KOPT-K1 (cell line): ENCODE measurements around the gene ETV2.
"Not testable (repeated sequence)": the region's sequence is repeated elsewhere in the genome, so short reads cannot be mapped to it uniquely, and the experiment has no call there.

Experiments used
- H3K27ac ChIP-seq: fragments of 200-600 bp; sonication (generic); 2 replicates; pipeline ENCODE4 v1.5.1; 2016; ENCODE audit warnings: antibody characterized with exemption, mild to moderate bottlenecking, low read depth, low read length; ENCODE audit not compliant: poor library complexity, severe bottlenecking
- H3K36me3 ChIP-seq: fragments of 200-600 bp; sonication (generic); 2 replicates; pipeline ENCODE4 v1.5.1; 2017; ENCODE audit warnings: antibody characterized with exemption, mild to moderate bottlenecking, low read length, moderate library complexity; ENCODE audit not compliant: insufficient read depth
- H3K9me3 ChIP-seq: fragments of 200-600 bp; sonication (generic); 2 replicates; pipeline ENCODE4 v1.5.1; 2017; ENCODE audit warnings: antibody characterized with exemption, low read length, mild to moderate bottlenecking; ENCODE audit not compliant: insufficient read depth, poor library complexity, severe bottlenecking

The ETV2 gene

GRCh38 chr19:35665157-35665556 lies 23.6 kb downstream of the ETV2 start:
- Histone ChIP-seq H3K36me3 (peaks cover 56% of the 10 kb centered on the region), H3K9me3 (no peaks in the 10 kb centered on the region), H3K27ac (no peak overlapping the region)

GRCh38 chr19:35665604-35666003 lies 24.1 kb downstream of the ETV2 start:
- H3K36me3 ChIP-seq = peaks cover 51% of the 10 kb centered on the region
- no peak overlapping the region for H3K27ac ChIP-seq
- no peaks in the 10 kb centered on the region for H3K9me3 ChIP-seq

- H3K27ac ChIP-seq = no peak within 1 kb of the TSS
- H3K9me3 ChIP-seq = no peaks in the 10 kb centered on the region
- peaks cover 44% of the 10 kb centered on the region for H3K36me3 ChIP-seq
Measured at GRCh38 chr19:35666251-35666913, 24.8 kb downstream of the ETV2 start, which contains the start of gene UPK1A. TSS of gene UPK1A (plus strand) at chr19:35666517. CDS start at chr19:35666813, 296 bp downstream.

- no peaks in the 10 kb centered on the region for H3K9me3 ChIP-seq
- no peak overlapping the region for H3K27ac ChIP-seq
- peaks cover 12% of the 10 kb centered on the region; the same call in 1 of the 2 replicates for H3K36me3 ChIP-seq
Measured at GRCh38 chr19:35669566-35669965, 28.0 kb downstream of the ETV2 start.

- Histone ChIP-seq H3K36me3 (peaks cover 8% of the 10 kb centered on the region; the same call in 1 of the 2 replicates), H3K9me3 (no peaks in the 10 kb centered on the region), H3K27ac (no peak overlapping the region)
Measured at GRCh38 chr19:35669974-35670373, 28.4 kb downstream of the ETV2 start.

- H3K9me3 ChIP-seq = no peaks in the 10 kb centered on the region
- 0 out of 2 replicates have a peak, but pooled peaks cover under 1% of the 10 kb centered on the region for H3K36me3 ChIP-seq
- no peak overlapping the region for H3K27ac ChIP-seq
Measured at GRCh38 chr19:35670686-35671085, 29.1 kb downstream of the ETV2 start.

- Histone ChIP-seq H3K36me3 (no peaks in the 10 kb centered on the region), H3K9me3 (no peaks in the 10 kb centered on the region), H3K27ac (no peak overlapping the region)
Measured at GRCh38 chr19:35671818-35672217, 30.3 kb downstream of the ETV2 start.

- no peaks in the 10 kb centered on the region for H3K9me3 ChIP-seq
- no peak overlapping the region for H3K27ac ChIP-seq
Measured at GRCh38 chr19:35673121-35673804, 31.7 kb downstream of the ETV2 start.

GRCh38 chr19:35675589-35676140 lies 34.1 kb downstream of the ETV2 start:
- Histone ChIP-seq H3K9me3 (no peaks in the 10 kb centered on the region), H3K27ac (no peak overlapping the region), H3K36me3 (no peaks in the 10 kb centered on the region)

More at GRCh38 chr19:35673121-35673804, 31.7 kb downstream of the ETV2 start:
- no peaks in the 10 kb centered on the region for H3K36me3 ChIP-seq

- Histone ChIP-seq H3K9me3 (no peaks in the 10 kb centered on the region), H3K36me3 (no peaks in the 10 kb centered on the region), H3K27ac (no peak overlapping the region)
Measured at GRCh38 chr19:35689836-35690235, 48.3 kb downstream of the ETV2 start.

- not testable (repeated sequence) for H3K27ac ChIP-seq, H3K9me3 ChIP-seq, H3K36me3 ChIP-seq
Measured at GRCh38 chr19:35691106-35691505, 49.6 kb downstream of the ETV2 start.

GRCh38 chr19:35692010-35692409 lies 50.5 kb downstream of the ETV2 start:
- no peak overlapping the region for H3K27ac ChIP-seq
- no peaks in the 10 kb centered on the region for H3K9me3 ChIP-seq
- no peaks in the 10 kb centered on the region for H3K36me3 ChIP-seq

GRCh38 chr19:35693422-35693821 lies 51.9 kb downstream of the ETV2 start:
- Histone ChIP-seq H3K27ac (no peak overlapping the region), H3K36me3 (no peaks in the 10 kb centered on the region), H3K9me3 (no peaks in the 10 kb centered on the region)

GRCh38 chr19:35693835-35694599 lies 52.5 kb downstream of the ETV2 start:
- Histone ChIP-seq H3K36me3 (no peaks in the 10 kb centered on the region), H3K27ac (no peak overlapping the region), H3K9me3 (no peaks in the 10 kb centered on the region)
